ENCODE data around the gene KCNN3. TPM values are rescaled to one million over a fixed set of nuclear protein-coding genes. Genes with fewer than 3 reads are reported as not detected.

The KCNN3 gene
- total RNA-seq, 4 donors from 2014 or later = 0.24 to 2.4 (median 0.95) TPM

DNA sequence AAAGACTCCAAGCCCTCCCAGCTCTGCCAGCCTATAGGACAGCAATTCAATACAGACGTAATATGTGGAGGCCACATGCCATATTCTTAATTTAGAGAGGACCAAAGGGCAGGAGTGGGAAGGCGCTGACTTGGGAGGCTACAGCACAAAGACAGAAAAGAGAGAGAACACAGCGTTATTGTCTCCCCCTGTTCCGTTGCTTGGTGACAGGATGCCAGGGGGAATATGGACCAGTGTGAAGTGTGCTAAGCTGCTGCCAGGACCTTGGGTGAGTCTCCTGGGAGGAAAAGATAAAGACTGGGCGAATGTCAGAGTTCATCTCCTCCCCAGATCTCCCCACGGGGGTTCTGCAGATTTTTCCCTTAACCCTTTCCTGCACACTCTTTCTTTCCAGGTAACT, 160.0 kb downstream of the KCNN3 start:
- DNase-seq (ENCODE audit: low spot score) = no peak
- no peak for ATAC-seq (ENCODE audit: low FRiP score)
- TF ChIP-seq, protein P1, sequence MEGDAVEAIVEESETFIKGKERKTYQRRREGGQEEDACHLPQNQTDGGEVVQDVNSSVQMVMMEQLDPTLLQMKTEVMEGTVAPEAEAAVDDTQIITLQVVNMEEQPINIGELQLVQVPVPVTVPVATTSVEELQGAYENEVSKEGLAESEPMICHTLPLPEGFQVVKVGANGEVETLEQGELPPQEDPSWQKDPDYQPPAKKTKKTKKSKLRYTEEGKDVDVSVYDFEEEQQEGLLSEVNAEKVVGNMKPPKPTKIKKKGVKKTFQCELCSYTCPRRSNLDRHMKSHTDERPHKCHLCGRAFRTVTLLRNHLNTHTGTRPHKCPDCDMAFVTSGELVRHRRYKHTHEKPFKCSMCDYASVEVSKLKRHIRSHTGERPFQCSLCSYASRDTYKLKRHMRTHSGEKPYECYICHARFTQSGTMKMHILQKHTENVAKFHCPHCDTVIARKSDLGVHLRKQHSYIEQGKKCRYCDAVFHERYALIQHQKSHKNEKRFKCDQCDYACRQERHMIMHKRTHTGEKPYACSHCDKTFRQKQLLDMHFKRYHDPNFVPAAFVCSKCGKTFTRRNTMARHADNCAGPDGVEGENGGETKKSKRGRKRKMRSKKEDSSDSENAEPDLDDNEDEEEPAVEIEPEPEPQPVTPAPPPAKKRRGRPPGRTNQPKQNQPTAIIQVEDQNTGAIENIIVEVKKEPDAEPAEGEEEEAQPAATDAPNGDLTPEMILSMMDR (IDR thresholded peaks at IDR 0.05) = no peak

DNA sequence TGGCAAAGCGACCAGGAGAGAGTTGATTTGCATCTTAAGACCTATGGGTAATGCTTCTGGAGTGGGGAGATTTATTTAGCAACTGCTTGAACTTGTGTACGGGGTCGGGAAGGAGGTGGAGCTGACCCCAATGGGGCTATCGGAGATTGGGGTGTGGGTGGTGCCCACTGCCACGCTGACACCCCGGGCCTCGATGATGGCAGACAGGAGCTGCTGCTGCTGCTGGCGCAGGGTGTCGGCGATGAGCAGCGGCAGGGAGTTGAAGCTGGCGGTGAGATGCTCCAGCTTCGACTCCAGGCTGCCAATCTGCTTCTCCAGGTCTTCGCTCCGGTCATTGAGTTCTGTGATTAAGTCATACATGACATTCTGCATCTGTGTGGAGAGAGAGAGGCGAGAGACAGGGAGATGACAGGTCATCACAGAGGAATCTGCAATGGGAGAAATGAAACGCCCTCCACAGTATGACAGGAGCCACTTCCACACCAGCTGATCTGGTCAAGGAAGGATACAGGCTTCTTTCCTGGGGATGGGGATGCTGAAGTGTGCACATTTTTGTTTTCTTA, 162.1 kb downstream of the KCNN3 start:
- TF ChIP-seq, protein P1 (IDR thresholded peaks at IDR 0.05) = no peak
- DNase-seq (ENCODE audit: low spot score) = no peak
- no peak for ATAC-seq (ENCODE audit: low FRiP score)

DNA sequence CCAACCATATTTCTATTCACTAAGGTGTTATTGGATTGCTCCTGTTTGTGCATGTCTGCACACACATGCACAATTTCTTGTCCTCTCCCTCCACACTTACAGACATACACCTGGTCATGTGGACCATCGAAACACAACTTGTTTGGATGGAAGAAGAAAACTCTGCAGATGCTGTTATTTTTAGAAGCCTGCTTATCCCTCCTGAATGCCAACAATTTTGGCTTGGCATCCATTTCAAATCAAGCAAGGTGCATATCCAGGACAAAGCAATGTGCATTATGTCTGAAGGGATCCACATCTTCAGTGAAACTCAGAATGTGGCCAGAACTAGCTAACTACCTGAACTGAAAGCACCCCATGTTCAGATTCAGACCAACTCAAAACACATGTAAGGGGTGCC, 163.2 kb downstream of the KCNN3 start:
- DNase-seq (ENCODE audit: low spot score) = no peak
- TF ChIP-seq, protein P1 (IDR thresholded peaks at IDR 0.05) = no peak
- ATAC-seq (ENCODE audit: low FRiP score) = no peak

DNA sequence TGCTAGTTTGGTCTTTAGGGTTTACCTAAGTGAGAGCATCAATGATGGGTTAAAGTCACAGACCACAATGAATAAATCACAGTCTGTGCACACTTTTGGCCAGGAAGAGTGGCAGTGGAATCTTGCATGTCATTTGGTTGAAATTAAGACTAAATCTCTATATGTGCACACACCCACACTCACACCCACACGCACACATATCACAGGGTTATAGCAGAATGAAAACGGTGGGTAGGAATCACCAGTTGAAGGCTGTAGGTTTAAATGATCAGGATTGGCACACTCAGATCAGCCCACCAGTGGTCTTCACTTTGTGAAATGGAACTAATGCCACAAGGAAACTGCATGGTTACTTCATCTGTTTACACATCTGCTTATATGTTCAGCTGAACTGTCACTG, 164.5 kb downstream of the KCNN3 start:
- DNase-seq (ENCODE audit: low spot score) = no peak
- TF ChIP-seq, protein P1 (IDR thresholded peaks at IDR 0.05) = no peak
- no peak for ATAC-seq (ENCODE audit: low FRiP score)

DNA sequence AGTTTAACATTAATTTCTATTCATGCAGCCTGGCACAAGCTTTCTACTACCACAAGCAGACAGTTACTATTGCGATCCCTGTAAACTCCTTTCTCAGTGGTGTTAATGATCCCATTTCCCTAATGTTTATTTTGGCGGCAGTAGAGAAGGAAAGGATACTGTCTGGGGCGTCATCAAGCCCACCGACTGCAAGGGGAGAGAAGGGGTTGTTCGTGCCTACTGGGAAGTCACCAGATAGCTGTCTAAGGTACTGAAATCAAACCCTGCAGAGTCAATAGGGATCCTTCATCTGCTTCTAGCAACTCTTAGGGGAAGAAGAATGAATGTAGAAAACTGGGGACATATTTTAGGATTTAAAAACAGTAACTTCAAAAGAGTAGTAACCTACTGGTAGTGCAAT, 166.9 kb downstream of the KCNN3 start:
- no peak for ATAC-seq (ENCODE audit: low FRiP score)
- no peak for DNase-seq (ENCODE audit: low spot score)
- TF ChIP-seq, protein P1 (IDR thresholded peaks at IDR 0.05) = no peak

DNA sequence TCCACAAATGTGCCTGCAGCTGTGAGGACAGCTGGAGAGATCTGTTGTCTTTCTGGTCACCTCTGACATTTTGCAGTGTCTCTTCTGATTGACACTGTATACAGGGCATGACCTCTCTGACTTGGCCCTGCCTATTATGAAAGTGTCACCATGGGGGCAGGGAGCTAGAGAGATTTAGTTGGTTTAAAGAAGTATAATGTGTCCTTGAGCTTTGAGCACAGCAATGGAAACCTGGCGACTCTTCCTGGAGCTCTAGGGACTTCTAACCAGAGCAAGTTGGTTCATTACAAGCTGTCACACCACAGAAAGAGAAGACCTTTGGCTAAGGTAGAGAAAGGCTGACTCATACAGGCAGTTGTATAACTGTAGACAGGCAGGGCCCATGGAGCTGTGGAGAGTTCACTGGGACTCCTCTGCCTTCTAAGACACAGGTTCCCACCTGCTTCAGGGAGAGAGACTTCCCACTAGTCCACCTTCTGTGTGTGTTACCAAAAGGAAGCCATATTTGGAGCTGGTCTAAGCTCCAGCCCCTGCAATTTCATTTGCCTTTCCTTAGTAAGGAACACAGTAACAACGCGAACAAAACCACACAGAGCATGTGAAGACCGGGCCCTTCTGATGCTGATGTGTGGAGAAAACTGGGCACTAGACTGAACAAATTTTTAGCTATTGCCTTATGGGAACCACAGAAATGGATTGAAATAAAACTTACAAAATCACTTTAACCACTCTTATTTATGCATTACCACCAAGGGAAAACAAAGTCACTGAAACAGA, 171.6 kb downstream of the KCNN3 start:
- TF ChIP-seq, protein P1 (IDR thresholded peaks at IDR 0.05) = no peak
- no peak for DNase-seq (ENCODE audit: low spot score)
- no peak for ATAC-seq (ENCODE audit: low FRiP score)

DNA sequence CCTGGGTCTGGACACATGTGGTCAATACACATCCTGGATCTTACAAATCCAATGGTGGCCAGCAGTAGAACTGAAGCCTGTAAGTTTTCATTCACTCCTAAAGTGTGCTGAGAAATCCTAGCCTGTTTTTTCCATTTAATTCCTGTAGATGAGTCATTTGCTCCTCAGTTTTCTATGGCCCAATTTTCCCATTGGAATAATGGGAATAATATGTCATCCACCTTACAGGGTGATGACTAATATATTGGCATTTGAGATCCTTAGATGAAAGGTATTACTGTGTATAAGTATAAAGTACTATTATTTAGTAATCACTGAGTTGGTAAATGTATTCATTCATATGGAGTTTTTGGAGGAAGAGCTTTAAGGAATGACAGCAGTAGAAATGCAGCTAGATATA, 172.4 kb downstream of the KCNN3 start:
- TF ChIP-seq, protein P1 (IDR thresholded peaks at IDR 0.05) = no peak

More for the DNA sequence above, 172.4 kb downstream of the KCNN3 start:
- ATAC-seq (ENCODE audit: low FRiP score) (peak; percentile 41), DNase-seq (ENCODE audit: low spot score) (no peak)
